Activated CD8-positive, alpha-beta T cell treated with anti-CD3 and anti-CD28 coated beads for 36 hours (primary cell): ENCODE data around the gene GHRHR. TPM values are rescaled to one million over a fixed set of nuclear protein-coding genes. Genes with fewer than 3 reads are reported as not detected.

Experiments
- ATAC-seq: fragments of 200-7000 bp; cut with Tn5 transposase; one replicate; pipeline ENCODE4 v1.10.0; 2021; ENCODE audit warnings: mild to moderate bottlenecking, moderate library complexity
- CTCF ChIA-PET: fragments of 350-600 bp; sonication (Branson Sonifier 250); formaldehyde crosslinking; loops from one replicate; lab custom pipeline; 2021; ENCODE audit warnings: antibody characterized with exemption; lab: Charles Lee
- POLR2A ChIA-PET: fragments of 350-600 bp; sonication (Branson Sonifier 250); formaldehyde crosslinking; loops from one replicate; lab custom pipeline; 2021; ENCODE audit warnings: antibody characterized with exemption; lab: Charles Lee
- DNase-seq: peaks from one replicate; pipeline ENCODE4 v3.0.0-alpha.2; 2020
- H3K27ac Mint-ChIP-seq: one replicate; pipeline ENCODE4 v1.8.0; 2021; ENCODE audit warnings: mild to moderate bottlenecking, mixed read lengths
- H3K27me3 Mint-ChIP-seq: one replicate; pipeline ENCODE4 v1.8.0; 2021; ENCODE audit warnings: mixed read lengths
- H3K36me3 Mint-ChIP-seq: one replicate; pipeline ENCODE4 v1.8.0; 2021; ENCODE audit warnings: low read depth, mixed read lengths
- H3K4me1 Mint-ChIP-seq: one replicate; pipeline ENCODE4 v1.8.0; 2021; ENCODE audit warnings: low read depth, mixed read lengths
- H3K4me3 Mint-ChIP-seq: one replicate; pipeline ENCODE4 v1.8.0; 2021; ENCODE audit warnings: mild to moderate bottlenecking, moderate library complexity, mixed read lengths
- H3K9me3 Mint-ChIP-seq: one replicate; pipeline ENCODE4 v1.8.0; 2021; ENCODE audit warnings: mixed read lengths
- intact Hi-C: fragments of 100-400 bp; cut with micrococcal nuclease; formaldehyde crosslinking; loops from one replicate; pipeline ENCODE4 v1.10.0; 2022
- total RNA-seq, 2 experiments: library from RNA; stranded (reverse); gene quantifications; one replicate each; pipeline ENCODE4 v1.2.3, GENCODE V29; 2021
- TF ChIP-seq, protein P1 (sequence below): fragments of 200-600 bp; IDR thresholded peaks from one replicate; pipeline ENCODE4 v1.8.0; 2022; ENCODE audit warnings: antibody characterized with exemption, mild to moderate bottlenecking

GHRHR gene
- total RNA-seq, 2 experiments from 2014 or later = not detected

DNA sequence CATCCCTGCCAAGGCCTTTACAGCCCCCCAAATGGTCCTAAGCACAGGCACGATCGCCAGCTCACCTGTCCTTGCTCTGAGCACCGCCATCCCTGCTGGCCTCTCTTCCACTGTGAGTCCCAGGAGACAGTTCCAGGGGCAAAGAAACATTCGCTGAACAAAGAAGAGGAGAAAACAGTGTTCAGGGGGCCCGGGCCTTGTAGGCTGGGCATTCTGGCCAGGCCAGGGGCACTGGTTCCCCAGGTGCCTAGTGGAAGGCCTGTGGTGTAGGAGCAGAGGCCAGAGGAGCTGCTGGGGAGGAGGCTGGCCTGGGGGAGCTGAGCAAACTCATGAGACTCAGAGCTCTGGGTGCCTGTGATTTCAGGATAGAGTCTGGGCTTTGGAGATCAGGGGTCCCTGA lies 29.5 kb upstream of the GHRHR start:
- H3K36me3 Mint-ChIP-seq = no peaks in the 10 kb centered on the region
- DNase-seq (no peak), ATAC-seq (no peak)
- no peaks in the 10 kb centered on the region for H3K9me3 Mint-ChIP-seq
- no peak overlapping the region for H3K4me3 Mint-ChIP-seq
- CTCF ChIA-PET = interaction anchor here (0.9 kb wide), 1 partner anchor 51 kb away, joined by 3 read pairs; no protein-coding TSS in a partner anchor
- no peak overlapping the region for H3K27ac Mint-ChIP-seq
- no peaks in the 10 kb centered on the region for H3K4me1 Mint-ChIP-seq
- H3K27me3 Mint-ChIP-seq = peaks cover 1% of the 10 kb centered on the region
- POLR2A ChIA-PET = no interaction called here
- intact Hi-C loops = no loop called here
- TF ChIP-seq, protein P1, sequence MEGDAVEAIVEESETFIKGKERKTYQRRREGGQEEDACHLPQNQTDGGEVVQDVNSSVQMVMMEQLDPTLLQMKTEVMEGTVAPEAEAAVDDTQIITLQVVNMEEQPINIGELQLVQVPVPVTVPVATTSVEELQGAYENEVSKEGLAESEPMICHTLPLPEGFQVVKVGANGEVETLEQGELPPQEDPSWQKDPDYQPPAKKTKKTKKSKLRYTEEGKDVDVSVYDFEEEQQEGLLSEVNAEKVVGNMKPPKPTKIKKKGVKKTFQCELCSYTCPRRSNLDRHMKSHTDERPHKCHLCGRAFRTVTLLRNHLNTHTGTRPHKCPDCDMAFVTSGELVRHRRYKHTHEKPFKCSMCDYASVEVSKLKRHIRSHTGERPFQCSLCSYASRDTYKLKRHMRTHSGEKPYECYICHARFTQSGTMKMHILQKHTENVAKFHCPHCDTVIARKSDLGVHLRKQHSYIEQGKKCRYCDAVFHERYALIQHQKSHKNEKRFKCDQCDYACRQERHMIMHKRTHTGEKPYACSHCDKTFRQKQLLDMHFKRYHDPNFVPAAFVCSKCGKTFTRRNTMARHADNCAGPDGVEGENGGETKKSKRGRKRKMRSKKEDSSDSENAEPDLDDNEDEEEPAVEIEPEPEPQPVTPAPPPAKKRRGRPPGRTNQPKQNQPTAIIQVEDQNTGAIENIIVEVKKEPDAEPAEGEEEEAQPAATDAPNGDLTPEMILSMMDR = no peak

GRCh38 chr7:30934732-30935568 lies 28.8 kb upstream of the GHRHR start:
- no peak for DNase-seq
- no peak for ATAC-seq
- TF ChIP-seq, protein P1 = no peak
- H3K27me3 Mint-ChIP-seq = peaks cover 7% of the 10 kb centered on the region
- intact Hi-C loops = no loop called here
- H3K36me3 Mint-ChIP-seq = no peaks in the 10 kb centered on the region
- POLR2A ChIA-PET = no interaction called here
- H3K27ac Mint-ChIP-seq = no peak overlapping the region
- CTCF ChIA-PET = interaction anchor here (0.9 to 1.6 kb wide), 3 partner anchors 48 to 134 kb away, joined by 3 to 4 read pairs (median 3); no protein-coding TSS in a partner anchor
- H3K4me3 Mint-ChIP-seq = no peak overlapping the region
- no peaks in the 10 kb centered on the region for H3K9me3 Mint-ChIP-seq
- H3K4me1 Mint-ChIP-seq = no peaks in the 10 kb centered on the region

GRCh38 chr7:30935569-30935877 lies 28.2 kb upstream of the GHRHR start:
- Mint-ChIP-seq H3K4me1 (no peaks in the 10 kb centered on the region), H3K9me3 (no peaks in the 10 kb centered on the region), H3K4me3 (no peak overlapping the region), H3K27ac (no peak overlapping the region), H3K27me3 (peaks cover 7% of the 10 kb centered on the region), H3K36me3 (no peaks in the 10 kb centered on the region)
- CTCF ChIA-PET = interaction anchor here (1.6 kb wide), 2 partner anchors 47 to 134 kb away, joined by 3 to 4 read pairs; no protein-coding TSS in a partner anchor
- TF ChIP-seq, protein P1 = no peak
- intact Hi-C loops = no loop called here
- POLR2A ChIA-PET = no interaction called here
- DNase-seq = no peak
- no peak for ATAC-seq

DNA sequence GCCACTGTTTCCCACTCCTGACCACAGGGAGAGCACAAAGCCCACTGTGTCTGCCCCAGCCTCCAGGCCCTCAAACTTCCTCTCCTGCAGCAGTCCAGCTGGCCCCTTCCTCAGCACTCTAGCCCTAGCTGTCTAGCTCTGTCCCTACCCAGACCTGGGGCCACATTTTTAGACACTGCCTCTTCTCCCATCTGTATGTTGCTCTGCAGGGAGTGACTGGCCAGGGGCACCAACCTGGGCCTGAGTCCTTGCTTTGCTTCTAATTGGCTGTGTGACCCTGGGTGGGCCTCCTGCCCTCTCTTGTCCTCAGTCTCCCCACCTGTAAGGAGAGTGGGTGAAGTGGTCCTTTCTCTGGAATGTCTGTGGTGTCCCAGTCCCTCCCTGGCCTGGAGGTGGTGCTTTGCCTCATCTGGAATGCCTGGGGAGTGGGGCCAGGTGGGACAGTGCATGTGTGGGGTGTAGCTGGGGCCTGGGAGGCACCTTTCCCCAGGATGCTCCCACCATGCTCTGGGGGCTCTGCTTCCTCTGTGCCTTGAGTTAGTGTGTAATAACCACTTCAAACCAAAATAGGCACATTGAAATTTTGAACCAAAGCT lies 27.0 kb upstream of the GHRHR start:
- ChIA-PET CTCF (interaction anchor here (0.7 to 1.6 kb wide), 3 partner anchors 10 to 185 kb away, joined by 3 to 4 read pairs (median 3); no protein-coding TSS in a partner anchor), POLR2A (no interaction called here)
- Mint-ChIP-seq H3K9me3 (no peaks in the 10 kb centered on the region), H3K4me3 (no peak overlapping the region), H3K36me3 (no peaks in the 10 kb centered on the region), H3K27ac (no peak overlapping the region), H3K4me1 (no peaks in the 10 kb centered on the region), H3K27me3 (peaks cover 12% of the 10 kb centered on the region)
- ATAC-seq (no peak), DNase-seq (no peak)
- TF ChIP-seq, protein P1 = no peak
- intact Hi-C loops = no loop called here

GRCh38 chr7:30937416-30937815 lies 26.3 kb upstream of the GHRHR start:
- Mint-ChIP-seq H3K27me3 (peaks cover 15% of the 10 kb centered on the region), H3K4me1 (no peaks in the 10 kb centered on the region), H3K9me3 (no peaks in the 10 kb centered on the region), H3K27ac (no peak overlapping the region), H3K4me3 (no peak overlapping the region), H3K36me3 (no peaks in the 10 kb centered on the region)
- ATAC-seq = no peak
- POLR2A ChIA-PET = no interaction called here
- intact Hi-C loops = no loop called here
- CTCF ChIA-PET = interaction anchor here (1.1 to 3.1 kb wide), 5 partner anchors 17 to 185 kb away, joined by 3 to 23 read pairs (median 5); no protein-coding TSS in a partner anchor
- DNase-seq = no peak
- TF ChIP-seq, protein P1 = no peak
